Fibroblast of lung (primary cell): ENCODE measurements around the gene TPI1.

Source experiments
- EZH2 ChIP-seq: IDR thresholded peaks from 2 replicates; pipeline ENCODE4 v1.5.1; 2012; ENCODE audit warnings: low read length, control low read depth, mild to moderate bottlenecking; ENCODE audit errors: missing control alignments
- TF ChIP-seq, protein P1 (sequence below), 2 donors: IDR thresholded peaks in 1 of 2; conservative IDR thresholded peaks in 1 of 2; 1 replicate in 1 of 2; 2 replicates in 1 of 2; pipeline ENCODE4 v1.5.1; 2011 to 2012; ENCODE audit warnings: low read length in 2 of 2, control low read depth in 1 of 2, inconsistent platforms in 1 of 2, low read depth in 1 of 2, mild to moderate bottlenecking in 1 of 2

DNA sequence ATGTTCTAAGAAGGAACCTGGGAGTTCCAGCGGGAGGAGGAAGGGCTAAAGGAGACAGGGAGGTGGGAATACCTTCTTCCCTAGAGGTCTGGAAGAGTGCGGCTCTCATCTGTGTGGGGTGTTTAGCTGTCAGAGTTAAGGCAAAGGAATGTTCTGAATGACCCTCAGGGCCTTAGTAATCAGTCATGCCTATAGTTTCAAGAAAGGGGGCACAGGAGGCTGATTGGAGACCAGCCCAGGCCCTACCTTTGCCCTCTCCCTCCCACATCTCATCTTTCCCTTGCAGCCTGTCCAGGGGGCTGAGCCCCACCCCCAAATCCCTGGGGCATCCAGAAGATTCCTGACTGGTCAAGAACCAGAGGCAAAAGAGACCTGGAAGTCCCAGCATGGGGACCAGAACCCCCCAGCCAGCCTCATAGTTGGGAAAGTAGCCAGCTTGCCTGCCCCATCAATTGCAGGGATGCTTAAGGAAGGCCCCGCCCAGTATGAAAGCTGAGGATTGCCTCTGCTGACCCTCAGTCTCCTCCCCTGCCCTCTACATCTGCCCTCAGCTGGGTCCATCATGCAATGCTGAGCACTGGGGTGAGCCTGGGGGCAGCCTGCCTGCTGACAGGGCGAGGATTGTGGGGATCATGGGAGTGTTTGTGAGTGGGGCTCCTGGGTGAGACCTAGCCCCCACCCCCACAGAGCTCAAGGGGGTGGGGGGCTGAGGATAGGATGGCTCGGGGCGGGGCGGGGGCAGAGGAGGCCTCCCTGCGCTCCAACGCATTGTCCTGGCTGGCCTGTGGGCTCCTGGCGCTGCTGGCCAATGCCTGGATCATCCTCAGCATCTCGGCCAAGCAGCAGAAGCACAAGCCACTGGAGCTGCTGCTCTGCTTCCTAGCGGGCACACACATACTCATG is 43.9 kb upstream of the TPI1 start:
- TF ChIP-seq, protein P1, sequence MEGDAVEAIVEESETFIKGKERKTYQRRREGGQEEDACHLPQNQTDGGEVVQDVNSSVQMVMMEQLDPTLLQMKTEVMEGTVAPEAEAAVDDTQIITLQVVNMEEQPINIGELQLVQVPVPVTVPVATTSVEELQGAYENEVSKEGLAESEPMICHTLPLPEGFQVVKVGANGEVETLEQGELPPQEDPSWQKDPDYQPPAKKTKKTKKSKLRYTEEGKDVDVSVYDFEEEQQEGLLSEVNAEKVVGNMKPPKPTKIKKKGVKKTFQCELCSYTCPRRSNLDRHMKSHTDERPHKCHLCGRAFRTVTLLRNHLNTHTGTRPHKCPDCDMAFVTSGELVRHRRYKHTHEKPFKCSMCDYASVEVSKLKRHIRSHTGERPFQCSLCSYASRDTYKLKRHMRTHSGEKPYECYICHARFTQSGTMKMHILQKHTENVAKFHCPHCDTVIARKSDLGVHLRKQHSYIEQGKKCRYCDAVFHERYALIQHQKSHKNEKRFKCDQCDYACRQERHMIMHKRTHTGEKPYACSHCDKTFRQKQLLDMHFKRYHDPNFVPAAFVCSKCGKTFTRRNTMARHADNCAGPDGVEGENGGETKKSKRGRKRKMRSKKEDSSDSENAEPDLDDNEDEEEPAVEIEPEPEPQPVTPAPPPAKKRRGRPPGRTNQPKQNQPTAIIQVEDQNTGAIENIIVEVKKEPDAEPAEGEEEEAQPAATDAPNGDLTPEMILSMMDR (conservative IDR thresholded peaks at IDR 0.05 in 1 of 2, IDR thresholded peaks at IDR 0.05 in 1 of 2; ENCODE audit: low read depth in 1 of 2, low read length in 2 of 2), result no peak
- no peak for TF ChIP-seq EZH2
